Measurements from ENCODE around the gene BUB1B. TPM values are rescaled to one million over a fixed set of nuclear protein-coding genes. Genes with fewer than 3 reads are reported as not detected.

Gene BUB1B
- total RNA-seq, 1 donor = 2.7 TPM

DNA sequence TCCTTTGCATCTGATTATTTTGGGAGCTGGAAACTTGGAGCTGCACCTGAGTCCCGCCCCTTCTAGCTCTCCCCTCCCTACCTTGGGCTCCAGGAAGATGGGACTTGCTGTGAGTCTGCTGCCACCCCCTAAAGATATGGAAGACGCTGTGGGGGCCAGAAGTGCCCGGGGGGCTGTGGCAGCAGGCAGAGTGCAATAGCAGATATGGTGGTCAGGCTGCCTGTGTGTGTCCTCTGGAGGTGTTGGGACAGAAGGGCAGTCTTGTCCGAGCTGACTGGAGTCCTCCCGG lies 78.5 kb downstream of the BUB1B start:
- Histone ChIP-seq H3K4me1 (ENCODE audit: insufficient read depth, low read length) (peaks cover 29% of the 10 kb centered on the region), H3K27me3 (ENCODE audit: insufficient read depth, low read length) (peaks cover 5% of the 10 kb centered on the region), H3K9me3 (ENCODE audit: low read depth, low read length) (no peaks in the 10 kb centered on the region), H3K4me3 (ENCODE audit: low read length) (no peak overlapping the region)

DNA sequence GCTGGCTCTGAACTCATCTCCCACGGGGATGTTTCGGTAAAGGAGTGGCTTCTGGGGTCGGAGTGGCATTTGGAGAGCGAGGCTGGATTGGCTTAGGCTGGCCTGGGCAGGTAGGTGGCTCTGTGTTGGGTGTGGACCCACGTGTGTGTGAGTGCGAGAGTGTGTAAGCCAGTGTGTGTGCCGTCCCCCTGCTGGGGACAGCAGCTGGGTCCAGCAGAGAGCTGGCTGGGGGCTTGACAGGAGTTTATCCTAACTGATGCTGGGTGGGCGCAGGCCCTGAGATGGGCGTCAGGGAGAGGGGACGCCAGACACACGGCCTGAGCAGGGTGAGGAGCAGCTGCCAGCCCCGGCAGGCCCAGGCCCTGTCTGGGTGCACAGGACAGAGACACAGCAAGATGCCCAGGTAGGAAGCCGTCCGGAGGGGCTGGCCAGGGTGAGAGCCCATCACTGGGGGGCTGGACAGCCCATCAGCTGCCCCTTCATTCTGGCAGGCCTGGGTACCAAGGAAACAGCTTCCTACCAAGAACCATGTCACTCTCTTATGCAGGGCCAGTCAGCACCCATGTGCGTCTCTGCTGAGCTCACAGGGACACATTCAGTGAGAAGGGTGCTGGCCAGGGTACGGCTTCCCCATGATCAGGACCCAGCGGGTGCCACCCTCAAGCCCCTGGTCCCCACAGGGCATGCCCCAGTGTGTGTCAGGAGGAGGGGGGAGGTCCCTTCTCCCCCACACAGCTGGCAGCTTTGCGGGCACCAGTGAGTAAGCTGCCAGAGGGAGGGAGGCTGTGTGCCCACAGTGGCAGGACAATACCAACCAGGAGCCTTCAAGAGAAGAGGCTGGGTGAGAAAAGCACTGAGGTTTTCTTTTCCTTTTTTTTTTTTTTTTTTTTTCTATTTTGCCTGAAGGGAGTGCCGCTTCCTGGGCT lies 79.1 kb downstream of the BUB1B start:
- peaks cover 23% of the 10 kb centered on the region for H3K4me1 ChIP-seq (ENCODE audit: insufficient read depth, low read length)
- H3K4me3 ChIP-seq (ENCODE audit: low read length) = no peak overlapping the region
- H3K27me3 ChIP-seq (ENCODE audit: insufficient read depth, low read length) = peaks cover 5% of the 10 kb centered on the region
- no peaks in the 10 kb centered on the region for H3K9me3 ChIP-seq (ENCODE audit: low read depth, low read length)

DNA sequence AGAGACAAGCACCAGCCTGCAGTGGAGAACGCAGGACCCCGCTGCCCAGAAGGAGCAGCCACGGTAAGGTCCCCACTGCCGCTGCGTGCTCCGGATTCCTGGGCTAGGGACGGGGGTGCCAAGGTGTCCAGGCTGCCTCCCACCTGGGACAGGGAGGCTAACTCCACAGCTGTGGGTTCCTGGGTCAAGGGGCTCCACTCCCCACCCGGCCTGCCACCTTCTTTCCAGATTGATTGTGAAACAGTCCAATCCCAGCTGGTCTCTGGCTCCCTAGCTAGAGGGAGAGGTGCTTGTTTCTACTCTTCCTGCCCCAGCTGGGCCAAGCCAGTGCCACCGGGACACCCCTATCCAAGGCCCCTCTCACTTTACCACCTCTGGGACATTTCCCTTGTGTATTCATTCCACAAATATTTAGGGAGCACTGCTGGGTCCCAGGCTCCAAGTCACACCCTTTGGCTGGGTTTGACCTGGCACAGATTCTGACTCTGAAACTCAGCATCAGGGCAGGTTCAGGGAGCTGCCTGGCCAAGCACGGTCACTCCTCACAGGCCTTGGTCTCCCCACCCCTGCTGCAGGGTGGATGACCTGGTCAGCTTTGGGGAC lies 79.9 kb downstream of the BUB1B start:
- peaks cover 5% of the 10 kb centered on the region for H3K27me3 ChIP-seq (ENCODE audit: insufficient read depth, low read length)
- H3K4me1 ChIP-seq (ENCODE audit: insufficient read depth, low read length) = peaks cover 15% of the 10 kb centered on the region
- no peak overlapping the region for H3K4me3 ChIP-seq (ENCODE audit: low read length)
- no peaks in the 10 kb centered on the region for H3K9me3 ChIP-seq (ENCODE audit: low read depth, low read length)

DNA sequence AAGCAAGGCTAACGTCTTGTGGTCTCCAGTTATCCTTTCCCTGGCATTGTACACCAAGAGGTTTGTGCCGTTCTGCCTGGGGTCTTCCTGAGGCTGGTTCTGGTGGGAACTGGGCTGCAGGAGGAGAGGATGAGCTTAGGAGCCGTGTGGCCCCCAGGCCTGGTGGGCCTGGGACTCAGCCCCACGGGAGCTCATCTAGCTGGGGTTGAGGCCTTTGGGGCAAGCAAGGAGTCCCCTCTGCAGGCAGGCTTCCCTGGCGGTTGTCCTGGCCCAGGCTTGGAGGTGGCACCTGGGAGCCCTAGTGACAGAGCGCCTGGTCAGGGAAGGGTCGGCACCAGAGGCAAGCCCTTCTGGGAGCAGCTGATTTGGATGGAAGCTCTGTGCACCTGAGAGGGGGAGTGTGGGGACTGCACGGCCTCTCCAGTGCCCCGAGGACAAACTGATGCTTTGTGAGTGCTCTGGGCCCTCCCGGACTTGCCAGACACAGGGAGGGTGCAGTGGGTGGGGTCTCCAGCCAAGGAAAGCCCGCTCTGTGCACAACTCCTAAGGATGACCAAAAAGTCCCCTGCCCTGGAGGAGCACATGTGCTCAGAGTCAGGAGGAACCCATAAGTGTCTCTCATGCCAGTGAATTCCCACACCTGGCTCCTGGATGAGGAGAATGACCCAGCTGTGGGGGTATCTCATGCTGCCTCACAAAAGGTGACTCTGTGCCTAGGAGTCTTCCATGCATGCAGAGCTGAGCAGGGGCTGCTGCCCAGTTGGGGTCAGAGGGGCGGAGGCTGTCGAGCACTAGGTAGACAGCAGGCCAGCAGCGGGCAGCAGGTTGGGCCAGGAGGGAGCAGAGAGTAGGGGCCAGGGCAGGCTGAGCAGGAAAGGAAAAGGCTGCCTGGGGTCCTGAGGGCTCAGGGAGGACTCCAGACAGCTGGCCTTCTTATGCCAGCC lies 80.7 kb downstream of the BUB1B start:
- H3K27me3 ChIP-seq (ENCODE audit: insufficient read depth, low read length) = peaks cover 5% of the 10 kb centered on the region
- no peak overlapping the region for H3K4me3 ChIP-seq (ENCODE audit: low read length)
- no peaks in the 10 kb centered on the region for H3K9me3 ChIP-seq (ENCODE audit: low read depth, low read length)
- peaks cover 11% of the 10 kb centered on the region for H3K4me1 ChIP-seq (ENCODE audit: insufficient read depth, low read length)

DNA sequence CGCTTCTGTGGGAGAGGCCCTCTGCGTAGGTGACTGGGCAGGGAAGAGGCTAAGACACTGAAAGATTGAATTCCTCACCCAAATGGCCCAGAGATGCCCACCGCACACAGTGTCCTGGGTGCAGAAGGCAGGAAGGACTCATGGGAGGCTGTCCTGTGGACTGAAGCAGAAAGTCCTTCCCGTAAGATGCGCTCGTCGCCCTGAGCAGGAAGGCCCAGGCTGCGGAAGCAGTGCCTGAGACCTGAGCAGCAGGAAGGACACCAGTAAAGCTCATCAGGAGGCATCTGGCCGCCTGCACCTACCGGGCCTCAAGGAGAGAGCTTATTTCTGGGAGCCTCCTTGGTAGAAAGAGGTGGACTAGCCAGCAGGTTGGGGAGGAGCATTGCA lies 81.3 kb downstream of the BUB1B start:
- no peaks in the 10 kb centered on the region for H3K9me3 ChIP-seq (ENCODE audit: low read depth, low read length)
- H3K4me1 ChIP-seq (ENCODE audit: insufficient read depth, low read length) = peaks cover 11% of the 10 kb centered on the region

DNA sequence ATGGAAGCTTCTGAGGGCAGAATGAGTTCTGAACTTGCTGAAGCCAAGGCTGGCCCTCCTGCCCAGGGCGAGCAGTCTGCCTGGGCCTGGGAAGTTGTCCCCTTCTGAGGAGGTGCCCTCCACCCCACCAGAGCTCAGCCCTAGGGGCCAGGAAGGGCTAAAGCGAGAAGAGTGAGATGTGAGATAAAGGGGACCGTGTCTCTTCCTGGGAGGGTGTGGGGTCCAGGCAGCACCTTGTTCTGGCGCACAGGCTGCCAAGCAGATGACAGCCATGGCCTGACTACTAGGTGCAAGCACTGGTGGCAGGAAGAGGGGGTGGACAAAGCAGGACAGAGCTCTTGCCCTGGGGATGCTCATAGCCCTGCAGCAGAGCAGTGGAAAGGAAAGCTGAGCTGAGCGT lies 81.7 kb downstream of the BUB1B start:
- no peaks in the 10 kb centered on the region for H3K9me3 ChIP-seq (ENCODE audit: low read depth, low read length)
- peaks cover 11% of the 10 kb centered on the region for H3K4me1 ChIP-seq (ENCODE audit: insufficient read depth, low read length)
- no peak overlapping the region for H3K4me3 ChIP-seq (ENCODE audit: low read length)
- H3K27me3 ChIP-seq (ENCODE audit: insufficient read depth, low read length) = peaks cover 5% of the 10 kb centered on the region

More for the DNA sequence above, 81.3 kb downstream of the BUB1B start:
- no peak overlapping the region for H3K4me3 ChIP-seq (ENCODE audit: low read length)
- H3K27me3 ChIP-seq (ENCODE audit: insufficient read depth, low read length) = peaks cover 5% of the 10 kb centered on the region

DNA sequence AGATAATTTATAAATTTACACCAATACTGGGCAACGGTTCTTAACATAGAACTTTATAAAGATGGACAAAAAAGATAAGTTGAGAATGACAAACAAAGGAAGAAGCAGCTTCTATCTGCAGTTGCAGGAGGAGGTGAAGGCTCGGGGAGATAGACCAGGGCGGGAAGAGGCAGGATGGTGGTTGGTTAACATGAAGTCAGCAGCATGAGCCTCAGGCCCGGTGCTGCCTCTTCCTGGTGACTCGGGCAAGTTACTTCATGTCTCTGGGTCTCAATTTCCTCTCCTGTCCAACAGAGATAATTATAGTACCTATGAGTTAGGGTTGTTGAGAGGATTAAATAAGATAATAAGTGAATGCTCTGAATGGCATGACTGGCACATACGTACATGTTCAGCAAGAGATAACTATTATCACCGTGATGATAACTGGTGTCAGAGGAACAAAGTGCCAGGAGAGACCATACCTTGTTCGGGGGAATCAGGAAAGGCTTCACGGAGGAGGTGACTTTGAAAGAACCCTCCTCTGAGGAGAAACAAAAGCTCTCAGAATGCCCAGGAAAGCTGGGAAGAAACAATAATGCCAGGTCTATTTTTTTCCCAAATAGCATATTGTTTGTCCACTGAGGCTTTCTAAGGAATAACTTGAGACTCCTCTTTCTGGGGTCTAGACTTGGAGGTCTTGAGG lies 82.4 kb downstream of the BUB1B start:
- peaks cover 11% of the 10 kb centered on the region for H3K4me1 ChIP-seq (ENCODE audit: insufficient read depth, low read length)
- H3K9me3 ChIP-seq (ENCODE audit: low read depth, low read length) = no peaks in the 10 kb centered on the region
- H3K27me3 ChIP-seq (ENCODE audit: insufficient read depth, low read length) = peaks cover 5% of the 10 kb centered on the region
- no peak overlapping the region for H3K4me3 ChIP-seq (ENCODE audit: low read length)

DNA sequence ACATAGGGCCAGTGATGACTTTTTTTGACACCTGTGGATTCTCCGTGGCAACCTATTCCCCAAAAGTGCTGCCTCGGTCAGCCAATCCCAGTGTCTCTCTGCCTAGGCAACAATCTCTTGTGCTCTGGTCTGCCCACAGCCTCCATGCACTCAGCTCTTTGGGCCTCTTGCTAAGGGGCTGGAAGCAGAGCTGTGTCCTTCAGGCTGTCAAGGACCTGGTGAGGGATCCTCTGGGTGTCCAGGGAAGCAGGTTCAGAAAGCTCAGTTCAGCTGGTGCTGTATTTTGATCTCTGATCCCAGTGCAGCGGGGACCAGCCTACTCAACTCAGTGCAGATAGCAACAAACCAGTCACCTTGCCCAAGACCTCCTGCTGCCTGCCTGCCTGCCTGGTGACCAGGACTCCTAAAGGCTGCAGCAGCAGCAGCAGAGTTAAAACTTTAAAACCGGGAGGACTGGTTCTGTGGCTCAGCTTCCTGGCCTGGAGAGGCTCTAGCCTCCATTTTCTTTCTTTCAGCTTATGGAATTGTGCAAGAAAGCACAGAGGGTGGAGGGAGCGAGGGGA lies 84.2 kb downstream of the BUB1B start:
- H3K27me3 ChIP-seq (ENCODE audit: insufficient read depth, low read length) = no peaks in the 10 kb centered on the region
- H3K4me1 ChIP-seq (ENCODE audit: insufficient read depth, low read length) = no peaks in the 10 kb centered on the region
- H3K4me3 ChIP-seq (ENCODE audit: low read length) = no peak overlapping the region
- no peaks in the 10 kb centered on the region for H3K9me3 ChIP-seq (ENCODE audit: low read depth, low read length)

DNA sequence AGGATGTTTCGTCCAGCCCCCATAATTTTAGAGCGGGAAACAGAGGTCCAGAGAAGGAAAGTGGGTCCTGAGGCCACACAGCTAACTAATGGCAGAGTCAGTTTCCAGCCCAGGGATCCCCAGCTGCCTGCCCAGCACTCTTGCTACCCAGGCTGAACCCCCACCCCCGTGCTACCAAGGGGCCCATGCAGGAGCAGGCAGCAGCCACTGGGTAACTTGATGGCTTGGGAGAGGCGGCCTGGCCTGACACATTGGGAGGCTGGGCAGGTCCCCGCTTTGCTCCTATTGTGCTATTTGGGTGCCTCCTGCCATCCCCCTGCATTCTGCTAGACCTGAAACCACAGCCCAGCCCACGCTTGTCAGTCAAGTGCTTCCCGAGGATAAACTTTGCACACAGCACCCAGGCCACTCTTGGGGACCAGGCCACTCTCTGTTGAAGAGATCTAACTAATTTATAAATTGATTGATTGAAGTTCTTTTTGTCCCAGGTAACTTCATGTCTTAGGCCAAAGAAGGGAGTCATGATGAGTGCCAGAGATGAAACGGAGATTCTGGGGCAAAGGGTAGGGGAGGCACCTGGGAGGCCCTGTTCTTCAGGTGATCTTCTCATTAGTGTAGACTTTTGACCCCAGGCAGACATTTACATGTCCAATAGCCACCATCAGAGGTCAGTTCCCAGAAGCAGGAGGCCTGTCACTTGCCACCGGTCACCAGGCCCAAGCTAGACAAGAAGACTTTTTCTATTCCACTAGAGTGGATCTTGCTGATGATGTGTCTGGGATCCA lies 85.0 kb downstream of the BUB1B start:
- Histone ChIP-seq H3K9me3 (ENCODE audit: low read depth, low read length) (no peaks in the 10 kb centered on the region), H3K27me3 (ENCODE audit: insufficient read depth, low read length) (no peaks in the 10 kb centered on the region), H3K4me1 (ENCODE audit: insufficient read depth, low read length) (no peaks in the 10 kb centered on the region), H3K4me3 (ENCODE audit: low read length) (no peak overlapping the region)

DNA sequence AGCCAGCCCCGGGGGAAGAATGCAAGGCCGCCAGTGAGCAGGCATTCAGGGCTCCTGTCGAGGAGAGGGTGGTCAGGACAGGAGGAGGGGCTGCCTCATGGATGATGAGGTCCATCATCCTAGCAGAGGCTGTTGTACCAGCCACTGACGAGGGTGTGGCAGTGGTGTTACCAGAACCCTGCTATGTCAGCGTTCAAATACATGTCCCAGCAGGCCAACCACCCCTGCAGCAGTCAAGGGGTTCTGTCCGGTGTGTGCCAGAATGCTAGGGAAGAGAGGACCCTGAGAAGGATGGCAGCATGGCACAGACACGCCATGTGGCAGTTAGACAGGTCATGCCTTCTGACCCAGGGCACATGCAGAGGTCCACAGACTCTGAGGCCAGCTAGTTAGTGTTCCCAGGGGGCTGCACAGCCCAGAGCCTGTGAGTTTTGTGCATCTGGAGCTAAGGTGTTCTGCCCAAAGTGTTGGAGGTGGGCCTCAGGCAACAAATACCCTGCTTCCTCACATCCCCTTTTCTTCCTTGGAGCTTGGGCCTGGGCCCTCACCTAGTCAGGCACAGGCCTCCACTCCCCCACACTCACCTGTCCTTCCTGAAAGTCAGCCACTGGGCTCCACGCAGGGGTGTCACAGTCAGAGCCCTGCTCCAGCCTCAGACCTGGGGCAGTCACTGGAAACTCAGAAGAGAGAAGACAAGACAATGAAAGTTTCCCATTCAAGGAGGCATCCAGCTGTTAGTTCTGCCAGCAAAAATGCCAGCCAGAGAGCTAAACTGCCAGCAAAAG lies 85.8 kb downstream of the BUB1B start:
- Histone ChIP-seq H3K4me1 (ENCODE audit: insufficient read depth, low read length) (no peaks in the 10 kb centered on the region), H3K4me3 (ENCODE audit: low read length) (no peak overlapping the region), H3K27me3 (ENCODE audit: insufficient read depth, low read length) (peaks cover 6% of the 10 kb centered on the region), H3K9me3 (ENCODE audit: low read depth, low read length) (no peaks in the 10 kb centered on the region)

DNA sequence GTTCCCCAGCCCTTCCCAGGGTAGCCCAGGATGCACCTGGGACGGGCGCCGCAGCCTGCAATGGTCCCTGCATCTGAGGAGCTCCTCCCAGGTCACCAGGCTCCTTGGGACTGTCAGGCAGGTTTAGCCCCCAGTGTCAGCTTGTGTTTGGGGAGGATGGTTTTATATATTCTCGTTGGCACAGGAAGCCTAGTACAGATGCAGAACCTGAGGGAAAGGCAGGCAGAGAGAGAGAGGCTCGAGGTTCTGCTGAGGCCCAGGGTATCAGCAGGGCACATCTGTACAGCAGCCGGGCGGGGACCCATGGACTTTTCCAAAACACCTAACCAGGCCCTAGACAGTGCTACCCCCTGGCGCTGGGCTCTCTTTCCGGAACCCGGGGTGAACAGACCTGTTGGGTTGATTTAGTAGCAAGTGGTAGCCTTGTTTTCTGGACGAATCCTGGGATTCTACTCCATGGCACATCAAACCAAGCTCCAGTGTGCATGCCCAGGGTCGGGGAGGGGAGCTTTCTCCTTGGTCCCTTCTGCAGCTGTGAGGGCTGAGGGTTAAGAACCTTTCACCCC lies 86.6 kb downstream of the BUB1B start:
- H3K9me3 ChIP-seq (ENCODE audit: low read depth, low read length) = no peaks in the 10 kb centered on the region
- H3K4me3 ChIP-seq (ENCODE audit: low read length) = no peak overlapping the region
- H3K27me3 ChIP-seq (ENCODE audit: insufficient read depth, low read length) = peaks cover 14% of the 10 kb centered on the region
- peaks cover 3% of the 10 kb centered on the region for H3K4me1 ChIP-seq (ENCODE audit: insufficient read depth, low read length)

DNA sequence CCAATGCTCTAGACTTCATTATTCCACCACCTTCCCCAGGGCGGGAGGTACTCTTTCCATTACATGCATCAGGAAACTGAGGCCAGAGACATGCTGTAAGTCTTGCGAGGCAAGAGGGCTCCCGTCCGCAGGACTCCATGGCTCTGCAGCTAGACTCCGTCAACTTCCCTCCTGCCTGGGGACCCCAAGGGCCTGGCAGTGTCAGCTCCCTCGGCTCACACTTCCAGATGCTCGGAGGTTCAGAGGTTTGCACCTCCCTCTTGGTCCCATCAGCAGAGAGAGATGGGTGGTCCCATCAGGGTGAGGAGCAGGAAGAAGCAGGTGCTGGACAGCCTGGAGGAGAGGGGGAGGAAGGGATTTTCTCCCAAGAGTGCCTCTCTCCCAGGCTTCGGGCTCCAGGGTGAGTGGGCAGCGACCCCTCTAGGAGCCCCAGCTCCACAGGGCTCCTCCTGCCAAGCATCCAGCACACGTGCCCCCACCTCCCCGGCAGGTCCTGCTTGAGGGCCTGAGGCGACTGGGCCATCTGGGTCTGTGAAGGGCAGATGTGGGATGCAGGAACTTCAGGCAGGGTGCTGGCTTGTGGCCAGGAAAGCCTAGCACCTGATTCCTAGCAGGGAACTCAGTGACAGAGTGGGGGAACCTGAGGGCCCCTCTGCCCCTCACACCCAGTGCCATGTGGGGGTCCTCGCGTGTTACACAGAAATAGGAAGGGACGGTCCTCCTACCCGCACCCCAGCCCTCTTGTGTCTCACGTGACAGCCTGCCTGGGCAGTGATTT lies 87.3 kb downstream of the BUB1B start:
- no peaks in the 10 kb centered on the region for H3K9me3 ChIP-seq (ENCODE audit: low read depth, low read length)

More for the DNA sequence above, 87.3 kb downstream of the BUB1B start:
- Histone ChIP-seq H3K27me3 (ENCODE audit: insufficient read depth, low read length) (peaks cover 21% of the 10 kb centered on the region), H3K4me1 (ENCODE audit: insufficient read depth, low read length) (peaks cover 10% of the 10 kb centered on the region), H3K4me3 (ENCODE audit: low read length) (no peak overlapping the region)
